K562 (cell line): ENCODE measurements around the gene ABLIM2. TPM values are rescaled to one million over a fixed set of nuclear protein-coding genes. Genes with fewer than 3 reads are reported as not detected.

ENCODE experiments used
- ATAC-seq: fragments of 200-7000 bp; cut with Tn5 transposase; 3 replicates; pipeline ENCODE4 v1.9.1; 2020; ENCODE audit warnings: moderate library complexity
- BruUV-seq: library from RNA; stranded (reverse); fragments of 400-500 nt; replicated peaks from 2 replicates; lab custom pipeline; 2021; lab: Mats Ljungman, UMichigan
- CTCF ChIA-PET: fragments of 300-600 bp; formaldehyde crosslinking; extraction: SDS; loops from one replicate; lab custom pipeline; 2021; ENCODE audit warnings: low intra/inter-chr PET ratio; lab: Yijun Ruan, JAX
- POLR2A ChIA-PET: fragments of 300-600, 350-650 bp; sonication (Branson Sonifier 250); formaldehyde crosslinking; extraction: SDS; loops from one replicate; lab custom pipeline; 2021; ENCODE audit warnings: antibody characterized with exemption, inconsistent platforms; lab: Yijun Ruan, JAX
- DNase-seq, 4 experiments: peaks; one replicate each; pipeline versions ENCODE4 v3.0.0 to v3.0.0-alpha.2; 2011 to 2018; ENCODE audit warnings: low spot score in 3 of 4, mixed read lengths in 3 of 4; ENCODE audit errors: extremely low read depth in 1 of 4
- FAIRE-seq: peaks from 2 replicates; lab custom pipeline; 2011; peaks lifted over from hg19 to GRCh38; lab: Jason Lieb, UNC
- H2AFZ ChIP-seq: 2 replicates; pipeline ENCODE4 v1.6.0; 2011; ENCODE audit warnings: low read depth, low read length, control low read depth, inconsistent platforms
- H3K27ac ChIP-seq: fragments of 200-600 bp; 3 replicates; pipeline ENCODE4 v1.8.0; 2011; ENCODE audit warnings: low read depth, mild to moderate bottlenecking, control low read depth, inconsistent platforms, low read length, moderate library complexity, mixed read lengths; ENCODE audit errors: extremely low read depth
- H3K27me3 ChIP-seq, 2 experiments: fragments of 300-600 bp in 1 of 2; 2 replicates in 1 of 2; 3 replicates in 1 of 2; pipeline versions ENCODE4 v1.6.0 to v1.8.0; 2011; ENCODE audit warnings: inconsistent platforms in 2 of 2, low read length in 2 of 2, mild to moderate bottlenecking in 1 of 2, mixed read lengths in 1 of 2, moderate library complexity in 1 of 2; ENCODE audit not compliant: control insufficient read depth in 2 of 2, insufficient read depth in 2 of 2
- H3K36me3 ChIP-seq: fragments of 300-600 bp; 3 replicates; pipeline ENCODE4 v1.8.0; 2011; ENCODE audit warnings: mild to moderate bottlenecking, low read length, inconsistent platforms; ENCODE audit not compliant: control insufficient read depth, insufficient read depth
- H3K4me1 ChIP-seq, 2 experiments: fragments of 200-600 bp in 1 of 2; replicated peaks in 1 of 2; 2 replicates in 1 of 2; 3 replicates in 1 of 2; pipeline versions ENCODE4 v1.5.1 to v1.8.0; 2011; ENCODE audit warnings: inconsistent platforms in 2 of 2, low read length in 2 of 2, mild to moderate bottlenecking in 1 of 2, mixed read lengths in 1 of 2, moderate library complexity in 1 of 2; ENCODE audit not compliant: control insufficient read depth in 2 of 2, insufficient read depth in 2 of 2
- H3K4me2 ChIP-seq: 2 replicates; pipeline ENCODE4 v1.6.1; 2011; ENCODE audit warnings: low read length, control low read depth, inconsistent platforms, mixed read lengths; ENCODE audit not compliant: insufficient read depth
- H3K4me3 ChIP-seq: fragments of 200-600 bp; sonication (generic), shearing (Covaris generic); 2 replicates; pipeline ENCODE4 v1.5.1; 2016; ENCODE audit warnings: control low read depth, inconsistent platforms
- H3K79me2 ChIP-seq: fragments of 200-600 bp; 3 replicates; pipeline ENCODE4 v1.8.0; 2011; ENCODE audit warnings: low read length, inconsistent platforms; ENCODE audit not compliant: control insufficient read depth, insufficient read depth
- H3K9ac ChIP-seq, 2 experiments: 2 replicates each; pipeline versions ENCODE4 v1.6.0 to v1.6.1; 2011; ENCODE audit warnings: low read depth in 2 of 2, low read length in 2 of 2, control low read depth in 1 of 2, inconsistent platforms in 1 of 2, mild to moderate bottlenecking in 1 of 2, mixed read lengths in 1 of 2; ENCODE audit not compliant: insufficient read depth in 1 of 2
- H3K9me1 ChIP-seq: one replicate; pipeline ENCODE4 v1.6.0; 2011; ENCODE audit warnings: inconsistent platforms, mild to moderate bottlenecking, low read length, moderate library complexity; ENCODE audit not compliant: control insufficient read depth, insufficient read depth
- H3K9me3 ChIP-seq: replicated peaks from 2 replicates; pipeline ENCODE4 v1.5.1; 2011; ENCODE audit warnings: low read depth, low read length, inconsistent platforms; ENCODE audit not compliant: control insufficient read depth, insufficient read depth
- H4K20me1 ChIP-seq: replicated peaks from 2 replicates; pipeline ENCODE4 v1.6.1; 2011; ENCODE audit warnings: low read length, inconsistent platforms, mixed read lengths; ENCODE audit not compliant: control insufficient read depth, insufficient read depth
- BRCA1 ChIP-seq, 2 experiments: fragments of 450-650 bp in 1 of 2; sonication (generic) in 1 of 2; formaldehyde crosslinking in 1 of 2; IDR thresholded peaks; 2 replicates each; pipeline versions ENCODE4 v1.5.0 to v1.6.1; 2017 to 2020; ENCODE audit warnings: mild to moderate bottlenecking in 1 of 2, missing genetic modification reagents in 1 of 2
- BRF1 ChIP-seq: IDR thresholded peaks from 3 replicates; pipeline ENCODE4 v1.6.1; 2011; ENCODE audit warnings: borderline replicate concordance, mild to moderate bottlenecking; ENCODE audit not compliant: insufficient read length; ENCODE audit errors: extremely low read depth
- E2F4 ChIP-seq: sonication (generic); formaldehyde crosslinking; IDR thresholded peaks from 2 replicates; pipeline ENCODE4 v1.8.0; 2022; ENCODE audit warnings: mild to moderate bottlenecking, low read depth, missing genetic modification reagents
- EHMT2 ChIP-seq: fragments of 450-650 bp; IDR thresholded peaks from 2 replicates; pipeline ENCODE4 v1.6.1; 2018; ENCODE audit warnings: antibody characterized with exemption
- ETS1 ChIP-seq: conservative IDR thresholded peaks from 2 replicates; pipeline ENCODE4 v1.6.1; 2011; ENCODE audit warnings: low read depth, mild to moderate bottlenecking, low read length; ENCODE audit not compliant: control insufficient read depth
- EZH2 ChIP-seq: IDR thresholded peaks from 2 replicates; pipeline ENCODE4 v1.6.1; 2012; ENCODE audit warnings: low read depth, mild to moderate bottlenecking, inconsistent platforms, low read length, borderline replicate concordance
- GABPA ChIP-seq: fragments of 200-800 bp; sonication (Bioruptor generic); conservative IDR thresholded peaks from 2 replicates; pipeline ENCODE4 v1.6.1; 2016; ENCODE audit warnings: low read depth, missing genetic modification characterization, missing compliant biosample characterization
- GATAD2A ChIP-seq: fragments of 450-650 bp; IDR thresholded peaks from 2 replicates; pipeline ENCODE4 v1.6.1; 2017
- GTF2A2 ChIP-seq: IDR thresholded peaks from 2 replicates; pipeline ENCODE4 v1.6.1; 2016; ENCODE audit warnings: mild to moderate bottlenecking, missing genetic modification characterization, missing compliant biosample characterization
- HNRNPUL1 ChIP-seq: fragments of 200-400 bp; formaldehyde crosslinking; IDR thresholded peaks from 2 replicates; pipeline ENCODE4 v1.6.1; 2017; ENCODE audit warnings: low read length
- OTX1 ChIP-seq: fragments of 450-650 bp; formaldehyde crosslinking; IDR thresholded peaks from 2 replicates; pipeline ENCODE4 v1.4.0; 2022; ENCODE audit warnings: mild to moderate bottlenecking
- RHOXF2B ChIP-seq: fragments of 250-450 bp; sonication (Bioruptor Pico); conservative IDR thresholded peaks from 2 replicates; pipeline ENCODE4 v1.5.1; 2021
- SMARCA5 ChIP-seq: fragments of 450-650 bp; IDR thresholded peaks from 2 replicates; pipeline ENCODE4 v1.6.1; 2016
- TEAD1 ChIP-seq, 2 experiments: fragments of 450-650 bp in 1 of 2; sonication (generic) in 1 of 2; formaldehyde crosslinking; IDR thresholded peaks; 2 replicates each; pipeline versions ENCODE4 v1.4.0 to v1.8.0; 2020 to 2022; ENCODE audit warnings: mild to moderate bottlenecking in 2 of 2, missing genetic modification reagents in 1 of 2
- ZFP36 ChIP-seq: fragments of 150-350 bp; IDR thresholded peaks from 2 replicates; pipeline ENCODE4 v1.6.1; 2018; ENCODE audit warnings: low read length, low read depth; ENCODE audit not compliant: partially characterized antibody
- ZNF165 ChIP-seq: fragments of 250-450 bp; sonication (Bioruptor Pico); IDR thresholded peaks from 2 replicates; pipeline ENCODE4 v1.4.0; 2020; ENCODE audit warnings: borderline replicate concordance
- ZNF354B ChIP-seq: fragments of 250-450 bp; sonication (Bioruptor Pico); IDR thresholded peaks from 2 replicates; pipeline ENCODE4 v1.4.0; 2020
- ZNF644 ChIP-seq: fragments of 200-800 bp; sonication (Bioruptor generic); IDR thresholded peaks from 2 replicates; pipeline ENCODE4 v1.6.1; 2016; ENCODE audit warnings: low read depth, missing genetic modification characterization, missing compliant biosample characterization
- WGBS: fragments of 100-300 bp; shearing (Covaris generic); methylation state at CpG from one replicate; pipeline ENCODE4 v1.1.6; 2016; ENCODE audit warnings: low coverage, mixed read lengths; ENCODE audit not compliant: insufficient coverage; ENCODE audit errors: missing lambda C conversion rate; 5-methylcytosine and 5-hydroxymethylcytosine counted together
- in situ Hi-C: fragments of 300-500 bp; cut with MboI; formaldehyde crosslinking; loops from 4 replicates; pipeline ENCODE4 v1.15.0; 2018; ENCODE audit warnings: inconsistent platforms, mixed read lengths
- intact Hi-C: fragments of 100-400 bp; cut with micrococcal nuclease; formaldehyde crosslinking; loops from 2 replicates; pipeline ENCODE4 v1.14.2; 2022
- polyA plus RNA-seq, 8 experiments: library from polyadenylated mRNA; depleted of rRNA in 4 of 8; stranded (reverse) in 5 of 8; unstranded in 3 of 8; fragments of >200 nt; fragmentation: Nextera tagmentation in 2 of 8; fragmentation: Illumina TruSeq in 1 of 8; extraction: Ambion mirVana in 2 of 8; extraction: Trizol in 1 of 8; gene quantifications; 2 replicates each; pipeline versions ENCODE4 v1.2.1 to v1.2.3, GENCODE V29; 2011 to 2014; ENCODE audit warnings: inconsistent platforms in 1 of 8, missing spikeins in 1 of 8
- total RNA-seq, 7 experiments: library from RNA; depleted of rRNA in 6 of 7; stranded (reverse); fragments of >200 nt in 6 of 7; fragmentation: Illumina TruSeq in 2 of 7; extraction: Trizol in 2 of 7; gene quantifications; 2 replicates each; pipeline versions ENCODE4 v1.2.1 to v1.2.3, GENCODE V29; 2011 to 2021; ENCODE audit warnings: low replicate concordance in 1 of 7

The ABLIM2 gene
- total and polyA plus RNA-seq, 9 of the 15 experiments (the other 6 are each of a cell fraction or from before 2014, with no cell fraction given), result not detected

GRCh38 chr4:8046925-8047541 lies 111.6 kb downstream of the ABLIM2 start:
- Histone ChIP-seq H3K27ac (no peak overlapping the region), H3K9me3 (no peaks in the 10 kb centered on the region), H4K20me1 (0 out of 2 replicates have a peak, but pooled peaks cover 16% of the 10 kb centered on the region), H3K9me1 (no peaks in the 10 kb centered on the region), H3K36me3 (no peaks in the 10 kb centered on the region), H3K27me3 (peaks cover 22 to 84% of the 10 kb centered on the region in 2 experiments; a peak in 4 of 5 replicates), H3K4me3 (no peak overlapping the region), H3K4me2 (no peak overlapping the region), H3K9ac (no peak overlapping the region), H3K4me1 (peaks cover 0 to 7% of the 10 kb centered on the region in 2 experiments; a peak in 2 of 5 replicates), H3K79me2 (no peaks in the 10 kb centered on the region), H2AFZ (no peak overlapping the region)
- 1% methylated on average over 18 of the region's 20 CpGs for WGBS
- intact Hi-C loops (no loop called here), in situ Hi-C loops (no loop called here)
- FAIRE-seq (no peak), ATAC-seq (no peak), DNase-seq (no peak)
- POLR2A ChIA-PET, result interaction anchor here (0.5 to 0.6 kb wide), 2 partner anchors 43 to 50 kb away, joined by 3 to 4 read pairs; no protein-coding TSS in a partner anchor
- CTCF ChIA-PET, result no interaction called here
- BruUV-seq, result no TSS peak
- no peak for TF ChIP-seq GATAD2A
- TF ChIP-seq ZNF165, result no peak
- TF ChIP-seq SMARCA5, result no peak
- no peak for TF ChIP-seq EHMT2
- no peak for TF ChIP-seq GTF2A2 (tag)
- TF ChIP-seq ZFP36, result no peak
- no peak for TF ChIP-seq RHOXF2B (CRISPR knock-in tag)
- TF ChIP-seq ETS1, result no peak
- no peak for TF ChIP-seq HNRNPUL1
- no peak for TF ChIP-seq BRF1
- TF ChIP-seq ZNF644 (tag), result no peak
- no peak for TF ChIP-seq GABPA (tag)
- TF ChIP-seq ZNF354B (CRISPR knock-in tag), result no peak
- TF ChIP-seq EZH2, result no peak
- TF ChIP-seq BRCA1 (IDR thresholded peaks at IDR 0.05), result no peak
- no peak for TF ChIP-seq BRCA1 (CRISPR knock-in tag; IDR thresholded peaks at IDR 0.05)
- no peak for TF ChIP-seq E2F4 (CRISPR knock-in tag)
- no peak for TF ChIP-seq OTX1
- TF ChIP-seq TEAD1 (CRISPR knock-in tag; IDR thresholded peaks at IDR 0.05), result no peak
